Breast epithelium (tissue), 4 donors: ENCODE results near the gene DNAJC5G. TPM values are rescaled to one million over a fixed set of nuclear protein-coding genes. Genes with fewer than 3 reads are reported as not detected.

Experiments used
- DNase-seq, 2 donors: peaks; one replicate each; pipeline ENCODE4 v3.0.0-alpha.2; 2019; ENCODE audit warnings: low spot score in 2 of 2
- H3K27ac ChIP-seq, 2 donors: fragments of 200-600 bp; sonication (generic) in 1 of 2; one replicate each; pipeline ENCODE4 v1.5.1; 2016 to 2019; ENCODE audit warnings: mild to moderate bottlenecking in 1 of 2
- H3K27me3 ChIP-seq, 2 donors: fragments of 200-600 bp; sonication (generic) in 1 of 2; one replicate each; pipeline versions ENCODE4 v1.5.1 to v1.6.0; 2017 to 2019; ENCODE audit warnings: control low read depth in 1 of 2, mild to moderate bottlenecking in 1 of 2
- H3K36me3 ChIP-seq: fragments of 200-600 bp; one replicate; pipeline ENCODE4 v1.5.1; 2019
- H3K4me1 ChIP-seq, 2 donors: fragments of 200-600 bp; sonication (generic); one replicate each; pipeline ENCODE4 v1.5.1; 2016 to 2019; ENCODE audit warnings: control low read depth in 1 of 2
- H3K4me3 ChIP-seq, 3 donors: fragments of 200-600 bp; sonication (generic); 1 replicate in 2 of 3; 2 replicates in 1 of 3; pipeline ENCODE4 v1.5.1; 2016 to 2019; ENCODE audit warnings: mild to moderate bottlenecking in 3 of 3, moderate library complexity in 2 of 3
- H3K9me3 ChIP-seq, 2 donors: fragments of 200-600 bp; sonication (generic) in 1 of 2; one replicate each; pipeline ENCODE4 v1.5.1; 2016 to 2019; ENCODE audit warnings: control low read depth in 1 of 2
- POLR2A ChIP-seq: fragments of 450-650 bp; IDR thresholded peaks from one replicate; pipeline ENCODE4 v1.6.1; 2016; ENCODE audit warnings: antibody characterized with exemption, mild to moderate bottlenecking, moderate library complexity
- POLR2AphosphoS5 ChIP-seq, 3 donors: sonication (generic); formaldehyde crosslinking; IDR thresholded peaks; one replicate each; pipeline ENCODE4 v1.6.1; 2017; ENCODE audit warnings: antibody characterized with exemption in 3 of 3
- intact Hi-C: fragments of 100-400 bp; cut with DNase I; formaldehyde crosslinking; loops from one replicate; pipeline ENCODE4 v1.15.1; 2023; ENCODE audit warnings: low total_unique reads
- total RNA-seq, 3 donors: library from RNA; depleted of rRNA; stranded (reverse); fragments of >200 nt; gene quantifications; one replicate each; pipeline ENCODE4 v1.1.0, GENCODE V29; 2016
- TF ChIP-seq, protein P1 (sequence below), 3 donors: fragments of 450-650 bp; IDR thresholded peaks; one replicate each; pipeline ENCODE4 v1.5.1; 2016 to 2017; ENCODE audit warnings: antibody characterized with exemption in 3 of 3, mild to moderate bottlenecking in 3 of 3, moderate library complexity in 3 of 3

The DNAJC5G gene, protein sequence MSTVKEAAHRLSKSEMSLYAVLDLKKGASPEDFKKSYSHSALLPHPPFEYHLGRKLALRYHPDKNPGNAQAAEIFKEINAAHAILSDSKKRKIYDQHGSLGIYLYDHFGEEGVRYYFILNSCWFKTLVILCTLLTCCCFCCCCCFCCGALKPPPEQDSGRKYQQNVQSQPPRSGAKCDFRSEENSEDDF
- total RNA-seq: not detected

DNA sequence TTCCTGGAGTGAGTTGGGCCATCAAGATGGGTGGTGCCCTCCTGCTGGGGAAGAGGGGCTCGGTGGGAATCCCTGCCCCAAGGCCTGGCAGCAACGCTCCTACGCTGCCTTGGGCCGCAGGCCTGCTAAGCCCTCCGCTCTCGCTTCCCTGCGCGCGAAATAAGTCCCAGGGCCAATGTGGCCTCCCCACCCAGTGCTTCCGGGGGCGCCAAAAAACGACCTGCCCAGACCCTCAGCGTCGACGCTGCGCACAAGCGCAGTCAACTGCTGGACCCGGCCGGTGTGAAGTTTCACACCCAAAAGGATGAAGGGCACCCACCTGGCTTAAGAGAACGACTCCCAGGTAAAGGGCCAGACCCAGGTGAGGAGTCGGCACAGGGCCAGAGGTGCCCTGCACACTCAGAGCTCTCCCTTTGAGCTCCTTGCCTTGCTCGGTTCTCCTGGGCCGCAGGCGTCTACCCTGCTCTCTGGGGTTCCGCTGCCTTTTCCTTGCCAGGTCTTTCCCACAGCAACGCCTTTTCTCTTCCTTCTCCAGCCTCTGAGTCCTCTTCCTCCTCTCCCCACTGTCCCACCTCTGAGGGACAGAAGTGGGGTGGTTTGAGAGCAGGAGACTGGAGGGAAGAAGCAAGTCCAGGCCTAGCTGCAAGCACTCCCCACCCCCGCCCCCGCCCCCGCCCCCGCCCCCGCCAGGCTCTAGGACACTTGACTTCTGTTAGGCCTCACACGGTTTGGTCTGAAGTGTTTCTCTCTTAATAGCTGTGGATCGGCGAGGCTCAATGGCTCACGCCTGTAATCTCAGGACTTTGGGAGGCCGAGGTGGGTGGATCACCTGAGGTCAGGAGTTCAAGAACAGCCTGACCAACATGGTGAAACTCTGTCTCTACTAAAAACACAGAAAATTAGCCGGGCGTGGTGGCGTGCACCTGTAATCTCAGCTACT lies at the start of gene DNAJC5G:
TSS of gene DNAJC5G (plus strand) at position 223 of the 940 bp plus-strand sequence. CDS start 1,296 bp downstream, outside the sequence.
- Histone ChIP-seq H3K36me3 (no peaks in the 10 kb centered on the region), H3K4me1 (no peaks in the 10 kb centered on the region), H3K27ac (no peak within 1 kb of the TSS), H3K4me3 (no peak within 1 kb of the TSS), H3K9me3 (no peaks in the 10 kb centered on the region), H3K27me3 (peaks cover 0 to under 1% of the 10 kb centered on the region in 2 donors)
- no peak for TF ChIP-seq POLR2AphosphoS5 (IDR thresholded peaks at IDR 0.05)
- TF ChIP-seq, protein P1, sequence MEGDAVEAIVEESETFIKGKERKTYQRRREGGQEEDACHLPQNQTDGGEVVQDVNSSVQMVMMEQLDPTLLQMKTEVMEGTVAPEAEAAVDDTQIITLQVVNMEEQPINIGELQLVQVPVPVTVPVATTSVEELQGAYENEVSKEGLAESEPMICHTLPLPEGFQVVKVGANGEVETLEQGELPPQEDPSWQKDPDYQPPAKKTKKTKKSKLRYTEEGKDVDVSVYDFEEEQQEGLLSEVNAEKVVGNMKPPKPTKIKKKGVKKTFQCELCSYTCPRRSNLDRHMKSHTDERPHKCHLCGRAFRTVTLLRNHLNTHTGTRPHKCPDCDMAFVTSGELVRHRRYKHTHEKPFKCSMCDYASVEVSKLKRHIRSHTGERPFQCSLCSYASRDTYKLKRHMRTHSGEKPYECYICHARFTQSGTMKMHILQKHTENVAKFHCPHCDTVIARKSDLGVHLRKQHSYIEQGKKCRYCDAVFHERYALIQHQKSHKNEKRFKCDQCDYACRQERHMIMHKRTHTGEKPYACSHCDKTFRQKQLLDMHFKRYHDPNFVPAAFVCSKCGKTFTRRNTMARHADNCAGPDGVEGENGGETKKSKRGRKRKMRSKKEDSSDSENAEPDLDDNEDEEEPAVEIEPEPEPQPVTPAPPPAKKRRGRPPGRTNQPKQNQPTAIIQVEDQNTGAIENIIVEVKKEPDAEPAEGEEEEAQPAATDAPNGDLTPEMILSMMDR (IDR thresholded peaks at IDR 0.05): no peak
- TF ChIP-seq POLR2A: no peak
- no peak for DNase-seq
- intact Hi-C loops: no loop called here

DNA sequence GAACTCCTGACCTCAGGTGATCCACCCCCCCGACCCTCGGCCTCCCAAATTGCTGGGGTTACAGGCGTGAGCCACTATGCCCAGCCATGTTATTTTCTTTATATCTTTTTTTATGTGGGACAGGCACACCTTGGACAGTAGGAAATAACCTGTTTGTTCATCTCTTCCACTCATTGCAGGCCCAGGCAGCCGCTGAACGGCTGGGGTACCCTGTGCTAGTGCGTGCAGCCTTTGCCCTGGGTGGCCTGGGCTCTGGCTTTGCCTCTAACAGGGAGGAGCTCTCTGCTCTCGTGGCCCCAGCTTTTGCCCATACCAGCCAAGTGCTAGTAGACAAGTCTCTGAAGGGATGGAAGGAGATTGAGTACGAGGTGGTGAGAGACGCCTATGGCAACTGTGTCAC lies 49.7 kb upstream of the DNAJC5G start:
- Histone ChIP-seq H3K36me3 (peaks cover 10% of the 10 kb centered on the region), H3K9me3 (no peaks in the 10 kb centered on the region), H3K27ac (no peak overlapping the region), H3K27me3 (no peaks in the 10 kb centered on the region), H3K4me3 (no peak overlapping the region), H3K4me1 (no peaks in the 10 kb centered on the region)
- no peak for DNase-seq
- intact Hi-C loops: no loop called here
- TF ChIP-seq, protein P1 (IDR thresholded peaks at IDR 0.05): no peak
- TF ChIP-seq POLR2AphosphoS5 (IDR thresholded peaks at IDR 0.05): no peak

DNA sequence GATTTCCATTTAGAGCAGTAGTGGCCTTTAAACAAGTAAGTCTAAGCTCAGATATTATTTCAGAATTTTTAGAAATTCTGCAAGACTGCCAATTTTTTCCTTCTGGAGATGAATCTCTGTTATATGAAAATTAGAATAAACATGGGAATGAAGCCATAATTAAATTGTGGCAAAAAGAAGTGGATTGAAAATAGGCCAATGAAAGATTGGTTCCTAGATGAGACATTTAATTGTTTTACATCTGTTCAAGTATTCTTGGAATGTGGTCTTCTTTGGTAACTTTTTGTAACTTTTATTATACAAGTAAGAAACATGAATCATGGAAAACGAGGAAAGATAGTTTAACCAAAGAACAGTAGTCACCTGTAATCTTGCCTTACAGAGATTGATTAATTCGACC lies 47.7 kb upstream of the DNAJC5G start:
- no peaks in the 10 kb centered on the region for H3K27me3 ChIP-seq
- no peaks in the 10 kb centered on the region for H3K9me3 ChIP-seq
- DNase-seq: no peak
- intact Hi-C loops: no loop called here
- H3K4me3 ChIP-seq: no peak overlapping the region
- H3K36me3 ChIP-seq: peaks cover 13% of the 10 kb centered on the region
- H3K4me1 ChIP-seq: no peaks in the 10 kb centered on the region
- no peak overlapping the region for H3K27ac ChIP-seq
- TF ChIP-seq, protein P1 (IDR thresholded peaks at IDR 0.05): no peak
- TF ChIP-seq POLR2AphosphoS5 (IDR thresholded peaks at IDR 0.05) (no peak), POLR2A (no peak)

DNA sequence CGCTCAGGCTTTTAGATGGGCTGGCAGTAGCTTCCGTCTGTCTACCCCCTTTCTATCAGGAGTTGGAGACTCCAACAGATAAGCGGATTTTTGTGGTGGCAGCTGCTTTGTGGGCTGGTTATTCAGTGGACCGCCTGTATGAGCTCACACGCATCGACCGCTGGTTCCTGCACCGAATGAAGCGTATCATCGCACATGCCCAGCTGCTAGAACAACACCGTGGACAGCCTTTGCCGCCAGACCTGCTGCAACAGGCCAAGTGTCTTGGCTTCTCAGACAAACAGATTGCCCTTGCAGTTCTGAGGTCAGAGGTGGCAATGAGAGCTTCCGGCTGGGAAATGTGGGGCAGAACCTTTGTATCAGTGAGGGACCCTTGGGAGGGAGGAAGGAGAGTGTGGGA lies 43.3 kb upstream of the DNAJC5G start:
- no peak for DNase-seq
- Histone ChIP-seq H3K27ac (no peak overlapping the region), H3K36me3 (peaks cover 12% of the 10 kb centered on the region)

More for the DNA sequence above, 43.3 kb upstream of the DNAJC5G start:
- no peak overlapping the region for H3K4me3 ChIP-seq
- H3K9me3 ChIP-seq: no peaks in the 10 kb centered on the region
- intact Hi-C loops: no loop called here
- H3K27me3 ChIP-seq: no peaks in the 10 kb centered on the region
- TF ChIP-seq POLR2AphosphoS5 (IDR thresholded peaks at IDR 0.05): no peak
- TF ChIP-seq, protein P1 (IDR thresholded peaks at IDR 0.05): no peak
- TF ChIP-seq POLR2A: no peak
- no peaks in the 10 kb centered on the region for H3K4me1 ChIP-seq
